KBM-7 (cell line): ENCODE measurements around the gene XAB2.

Experiments
- DNase-seq: peaks from one replicate; pipeline ENCODE4 v3.0.0-alpha.2; 2015
- in situ Hi-C: fragments of 300-500 bp; cut with MboI; formaldehyde crosslinking; loops from 2 replicates; pipeline ENCODE4 v1.14.3; 2020; ENCODE audit warnings: low sequenced_read_pairs, low pct_unique_long_range_greater_than_20kb, mixed read lengths

The XAB2 gene

DNA sequence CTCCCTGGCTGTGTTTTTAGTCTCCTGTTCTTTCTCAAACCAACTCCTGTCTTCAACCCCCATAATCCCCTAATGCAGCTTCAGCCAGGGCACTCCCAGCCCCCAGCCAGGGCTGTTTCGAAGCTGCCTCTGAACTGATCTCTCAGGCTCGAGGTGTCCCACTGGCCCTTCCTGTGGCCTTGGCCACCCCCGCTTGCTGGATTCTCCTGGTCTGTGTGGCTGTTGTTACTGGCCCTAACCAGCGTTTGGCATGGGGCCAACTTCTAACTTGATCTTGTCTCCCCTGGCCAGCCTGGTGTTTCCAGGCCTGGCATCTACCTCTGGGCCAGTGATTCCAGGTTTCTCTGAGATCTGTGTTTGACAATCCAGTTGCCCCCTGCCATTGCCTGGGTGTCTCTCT is 11.0 kb downstream of the XAB2 start:
- no peak for DNase-seq
- in situ Hi-C loops = no loop called here

DNA sequence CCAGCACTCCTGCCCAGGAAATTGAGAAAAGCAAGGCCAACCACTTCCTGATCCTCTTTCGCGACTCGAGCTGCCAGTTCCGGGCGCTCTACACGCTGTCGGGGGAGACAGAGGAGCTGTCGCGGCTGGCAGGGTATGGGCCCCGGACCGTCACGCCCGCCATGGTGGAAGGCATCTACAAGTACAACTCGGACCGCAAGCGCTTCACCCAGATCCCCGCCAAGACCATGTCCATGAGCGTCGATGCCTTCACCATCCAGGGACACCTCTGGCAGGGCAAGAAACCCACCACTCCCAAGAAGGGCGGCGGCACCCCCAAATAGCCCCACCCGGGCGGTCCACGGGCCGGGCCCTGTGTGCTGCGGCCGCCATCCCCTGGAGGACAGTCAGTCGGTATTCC is 11.6 kb downstream of the XAB2 start:
- in situ Hi-C loops = no loop called here

DNA sequence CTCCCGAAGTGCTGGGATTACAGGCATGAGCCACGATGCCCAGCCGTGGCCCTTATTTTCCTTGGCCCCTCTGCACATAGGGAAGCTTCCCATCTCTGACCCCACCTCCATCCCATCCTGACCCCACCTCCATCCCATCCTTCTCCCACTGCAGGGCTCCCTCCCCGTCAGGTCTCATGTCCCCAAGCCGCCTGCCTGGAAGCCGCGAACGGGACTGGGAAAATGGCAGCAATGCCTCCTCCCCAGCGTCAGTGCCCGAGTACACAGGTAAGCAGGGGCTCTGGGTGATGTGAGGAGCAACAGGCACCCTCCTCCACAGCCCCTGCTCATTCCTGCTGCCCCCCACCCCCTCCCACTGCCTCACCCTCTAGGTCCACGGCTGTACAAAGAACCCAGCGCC is 12.2 kb downstream of the XAB2 start:
- in situ Hi-C loops = no loop called here
- no peak for DNase-seq

More for the DNA sequence above, 11.6 kb downstream of the XAB2 start:
- DNase-seq = no peak

DNA sequence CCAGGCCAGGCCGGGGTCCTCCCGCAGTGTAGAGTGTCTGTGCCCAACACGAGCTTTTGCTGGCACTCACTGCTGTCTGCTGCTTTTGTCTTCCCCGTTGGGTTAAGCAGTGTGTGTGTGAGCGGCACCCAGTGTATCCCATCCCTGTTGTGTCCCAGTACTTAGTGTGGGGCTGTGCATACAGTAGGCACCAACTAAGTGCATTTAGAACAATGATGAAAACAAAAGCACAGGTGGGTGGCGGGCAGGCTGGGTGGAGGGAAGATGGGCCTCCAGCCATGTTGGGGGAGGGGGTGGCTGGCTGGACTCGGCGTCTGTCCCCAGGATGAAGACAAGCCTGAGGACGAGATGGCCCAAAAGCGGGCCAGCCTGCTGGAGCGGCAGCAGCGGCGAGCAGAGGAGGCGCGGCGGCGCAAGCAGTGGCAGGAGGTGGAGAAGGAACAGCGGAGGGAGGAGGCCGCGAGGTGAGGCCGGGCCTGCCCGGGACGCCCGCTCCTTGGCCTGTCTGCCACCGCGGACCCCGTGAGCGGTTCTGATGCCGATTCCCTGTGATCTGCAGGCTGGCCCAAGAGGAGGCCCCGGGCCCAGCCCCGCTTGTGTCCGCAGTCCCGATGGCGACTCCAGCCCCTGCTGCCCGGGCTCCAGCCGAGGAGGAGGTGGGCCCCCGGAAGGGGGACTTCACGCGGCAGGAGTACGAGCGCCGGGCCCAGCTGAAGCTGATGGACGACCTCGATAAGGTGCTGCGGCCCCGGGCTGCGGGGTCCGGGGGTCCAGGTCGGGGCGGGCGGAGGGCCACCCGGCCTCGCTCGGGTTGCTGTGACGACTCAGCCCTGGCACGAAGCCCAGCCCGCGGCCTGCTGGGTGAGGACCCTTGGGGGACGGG is 14.2 kb downstream of the XAB2 start:
- in situ Hi-C loops = no loop called here
- DNase-seq = no peak

DNA sequence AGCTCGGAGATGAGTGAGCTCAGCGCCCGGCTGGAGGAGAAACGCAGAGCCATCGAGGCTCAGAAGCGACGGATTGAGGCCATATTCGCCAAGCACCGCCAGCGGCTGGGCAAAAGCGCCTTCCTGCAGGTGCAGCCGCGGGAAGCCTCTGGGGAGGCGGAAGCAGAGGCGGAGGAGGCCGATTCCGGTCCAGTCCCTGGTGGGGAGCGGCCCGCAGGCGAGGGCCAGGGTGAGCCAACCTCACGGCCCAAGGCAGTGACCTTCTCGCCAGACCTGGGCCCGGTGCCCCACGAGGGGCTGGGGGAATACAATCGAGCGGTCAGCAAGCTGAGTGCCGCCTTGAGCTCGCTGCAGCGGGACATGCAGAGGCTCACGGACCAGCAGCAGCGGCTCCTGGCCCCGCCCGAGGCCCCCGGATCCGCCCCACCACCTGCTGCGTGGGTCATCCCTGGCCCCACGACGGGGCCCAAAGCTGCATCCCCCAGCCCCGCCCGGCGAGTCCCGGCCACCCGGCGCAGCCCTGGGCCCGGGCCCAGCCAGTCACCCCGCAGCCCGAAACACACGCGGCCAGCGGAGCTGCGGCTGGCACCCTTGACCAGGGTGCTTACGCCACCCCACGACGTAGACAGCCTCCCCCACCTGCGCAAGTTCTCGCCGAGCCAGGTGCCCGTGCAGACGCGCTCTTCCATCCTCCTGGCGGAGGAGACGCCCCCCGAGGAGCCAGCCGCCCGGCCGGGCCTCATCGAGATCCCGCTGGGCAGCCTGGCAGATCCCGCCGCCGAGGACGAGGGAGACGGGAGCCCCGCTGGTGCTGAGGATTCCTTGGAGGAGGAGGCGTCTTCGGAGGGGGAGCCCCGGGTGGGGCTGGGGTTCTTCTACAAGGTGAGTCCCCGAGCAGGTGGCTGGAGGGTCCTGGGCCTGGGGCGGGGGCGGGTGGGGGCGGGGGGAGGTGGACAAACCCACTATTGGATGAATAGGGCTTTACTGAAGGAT is 16.8 kb downstream of the XAB2 start:
- in situ Hi-C loops = no loop called here
- no peak for DNase-seq

DNA sequence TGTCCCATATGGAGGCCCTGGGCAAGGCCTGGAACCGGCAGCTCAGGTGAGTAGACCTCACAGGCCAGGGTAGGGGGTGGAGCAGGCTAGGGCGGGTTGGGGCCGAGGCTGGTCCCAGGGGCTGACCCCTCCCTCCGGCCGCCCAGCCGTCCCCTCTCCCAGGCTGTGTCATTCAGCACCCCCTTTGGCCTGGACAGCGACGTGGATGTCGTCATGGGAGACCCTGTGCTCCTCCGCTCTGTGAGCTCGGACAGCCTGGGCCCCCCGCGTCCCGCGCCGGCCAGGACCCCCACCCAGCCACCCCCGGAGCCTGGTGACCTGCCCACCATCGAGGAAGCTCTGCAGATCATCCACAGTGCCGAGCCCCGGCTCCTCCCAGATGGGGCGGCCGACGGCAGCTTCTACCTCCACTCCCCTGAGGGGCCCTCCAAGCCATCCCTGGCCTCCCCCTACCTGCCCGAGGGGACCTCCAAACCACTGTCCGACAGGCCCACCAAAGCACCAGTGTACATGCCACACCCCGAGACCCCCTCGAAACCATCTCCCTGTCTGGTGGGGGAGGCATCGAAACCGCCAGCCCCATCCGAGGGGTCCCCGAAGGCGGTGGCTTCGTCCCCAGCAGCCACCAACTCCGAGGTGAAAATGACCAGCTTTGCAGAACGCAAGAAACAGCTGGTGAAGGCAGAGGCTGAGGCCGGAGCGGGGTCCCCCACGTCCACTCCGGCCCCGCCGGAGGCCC is 17.6 kb downstream of the XAB2 start:
- in situ Hi-C loops = no loop called here
- no peak for DNase-seq

DNA sequence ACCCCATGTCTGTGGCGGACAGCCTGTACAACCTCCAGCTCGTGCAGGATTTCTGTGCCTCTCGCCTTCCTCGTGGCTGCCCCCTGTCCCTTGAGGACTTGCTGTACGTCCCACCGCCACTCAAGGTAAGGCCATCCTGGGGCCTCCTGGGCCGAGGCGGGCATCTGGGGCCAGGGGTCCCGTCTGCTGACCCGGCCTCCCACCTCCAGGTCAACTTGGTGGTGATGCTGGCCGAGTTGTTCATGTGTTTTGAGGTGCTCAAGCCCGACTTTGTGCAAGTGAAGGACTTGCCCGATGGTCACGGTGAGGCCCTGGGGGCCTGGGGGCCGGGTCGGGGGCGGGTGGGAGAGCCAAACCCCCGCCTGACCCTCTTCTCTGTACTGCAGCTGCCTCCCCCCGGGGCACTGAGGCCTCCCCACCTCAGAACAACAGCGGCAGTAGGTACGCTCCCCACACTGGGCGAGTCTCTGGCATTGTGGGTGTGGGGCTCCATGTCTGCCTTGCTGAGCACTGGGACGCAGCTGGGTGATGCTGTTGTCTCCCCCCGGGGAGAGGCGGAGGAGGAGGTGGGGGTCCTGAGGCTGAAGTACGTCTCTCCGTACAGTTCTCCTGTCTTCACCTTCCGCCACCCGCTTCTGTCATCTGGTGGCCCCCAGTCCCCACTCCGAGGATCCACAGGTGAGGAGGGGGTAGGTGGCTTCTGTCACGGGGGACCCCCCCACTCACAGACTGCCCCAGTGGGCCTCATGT is 18.7 kb downstream of the XAB2 start:
- in situ Hi-C loops = no loop called here
- no peak for DNase-seq

DNA sequence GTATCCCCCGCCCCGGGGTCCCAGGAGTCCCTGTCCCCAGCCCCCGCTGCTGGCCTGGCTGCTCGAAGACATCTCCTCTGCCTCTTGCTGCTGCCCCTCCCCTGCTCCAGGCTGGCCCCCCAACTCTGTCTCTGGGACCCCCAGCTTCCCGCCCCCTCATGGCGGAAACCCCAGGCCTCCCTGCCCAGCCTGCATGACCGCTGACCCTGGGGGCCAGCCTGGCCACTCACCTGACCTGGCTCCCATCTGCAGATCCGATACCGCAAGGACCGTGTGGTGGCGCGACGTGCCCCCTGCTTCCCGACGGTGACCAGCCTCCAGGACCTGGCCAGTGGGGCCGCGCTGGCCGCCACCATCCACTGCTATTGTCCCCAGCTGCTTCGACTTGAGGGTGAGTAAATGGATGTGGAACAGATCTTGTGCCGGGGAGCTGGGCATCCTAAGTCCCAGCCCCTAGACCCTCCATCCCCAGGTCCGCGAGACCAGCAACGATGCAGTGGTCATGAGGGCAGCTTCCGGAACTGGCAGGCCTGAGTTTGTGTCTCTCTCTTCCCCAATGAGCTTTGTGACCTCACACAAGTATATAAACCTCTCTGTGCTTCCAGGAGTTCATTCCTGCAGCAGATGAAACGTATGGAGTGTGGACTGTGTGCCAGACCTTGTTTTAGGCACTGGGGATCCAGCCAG is 21.3 kb downstream of the XAB2 start:
- DNase-seq = no peak
- in situ Hi-C loops = no loop called here

DNA sequence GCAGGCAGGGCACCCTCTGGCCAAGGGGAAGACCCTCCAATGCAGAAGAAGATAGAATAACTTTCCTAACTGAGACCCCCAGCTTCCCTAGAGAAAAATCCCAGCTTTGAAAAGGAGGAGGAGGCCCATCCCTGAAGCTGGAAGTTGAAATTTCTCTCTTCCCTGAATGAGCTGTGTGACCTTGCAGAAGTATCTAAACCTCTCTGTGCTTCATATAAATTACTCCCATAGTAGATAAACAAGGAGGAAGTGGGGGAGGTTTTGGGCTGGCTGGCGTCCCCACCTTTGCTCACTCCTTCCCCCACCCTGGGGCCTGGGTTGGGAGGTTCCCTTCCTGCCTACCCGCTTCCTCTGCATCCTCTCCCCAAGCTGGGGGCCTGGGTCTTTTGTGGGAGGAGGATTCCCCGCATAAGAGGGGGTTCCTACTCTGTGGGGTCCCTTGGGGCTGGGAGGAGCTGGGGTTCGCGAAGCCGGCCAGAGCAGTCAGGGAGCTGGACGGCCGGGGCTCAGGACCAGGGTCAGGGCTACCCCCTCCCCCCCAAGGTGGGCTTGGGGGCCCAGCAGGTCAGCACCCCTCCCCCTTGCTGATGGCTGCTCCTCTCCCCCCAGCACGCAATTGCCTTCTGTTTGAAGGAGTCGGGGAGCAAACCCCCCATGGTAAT is 22.0 kb downstream of the XAB2 start:
- DNase-seq = no peak
- in situ Hi-C loops = no loop called here

DNA sequence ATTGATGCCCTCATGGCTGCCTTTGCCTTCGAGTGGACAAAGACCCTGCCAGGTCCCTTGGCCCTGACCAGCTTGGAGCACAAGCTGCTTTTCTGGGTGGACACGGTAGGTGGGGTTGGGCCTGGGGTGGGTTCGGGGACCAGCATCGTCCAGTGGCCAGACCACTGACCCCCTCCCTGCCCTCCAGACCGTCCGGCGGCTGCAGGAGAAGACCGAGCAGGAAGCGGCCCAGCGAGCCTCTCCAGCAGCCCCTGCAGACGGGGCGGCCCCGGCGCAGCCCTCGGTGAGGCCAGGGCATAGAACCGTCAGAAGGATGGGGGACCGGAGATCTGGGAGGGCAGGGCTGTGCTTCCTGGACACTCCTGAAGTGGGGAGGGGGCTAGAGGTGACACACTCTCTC is 23.1 kb downstream of the XAB2 start:
- no peak for DNase-seq
- in situ Hi-C loops = no loop called here

DNA sequence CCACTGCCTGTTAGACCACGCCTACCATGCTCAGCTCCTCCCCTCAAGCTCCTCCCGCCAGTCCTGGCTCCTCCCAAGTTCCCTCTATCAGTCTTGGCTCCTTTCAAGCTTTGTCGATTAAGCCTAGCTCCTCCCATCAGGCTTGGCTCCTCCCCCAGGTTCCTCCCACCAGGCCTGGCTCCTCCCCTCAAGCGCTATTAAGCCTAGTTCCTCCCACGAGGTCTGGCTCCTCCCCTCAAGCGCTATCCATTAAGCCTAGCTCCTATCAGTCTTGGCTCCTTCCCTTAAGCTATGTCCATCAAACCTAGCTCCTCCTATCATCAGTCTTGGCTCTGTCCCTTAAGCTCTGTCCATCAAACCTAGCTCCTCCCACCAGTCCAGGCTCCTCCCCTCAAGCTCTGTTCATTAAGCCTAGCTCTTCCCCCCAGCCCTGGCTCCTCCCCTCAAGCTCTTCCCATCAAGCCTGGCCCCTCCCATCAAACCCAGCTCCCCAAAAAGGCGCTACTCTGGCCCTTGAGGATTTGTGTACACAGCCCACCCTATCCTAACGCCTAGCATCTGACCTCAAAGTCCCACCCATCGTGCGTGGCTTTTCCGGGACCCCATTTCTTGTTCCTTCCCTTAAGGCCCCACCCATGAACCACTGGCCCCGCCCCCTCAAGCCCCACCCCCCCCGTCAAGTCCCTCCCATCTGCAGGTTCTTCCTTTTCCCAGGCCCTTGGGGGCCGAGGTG is 23.7 kb downstream of the XAB2 start:
- in situ Hi-C loops = no loop called here
- peak; percentile 70 for DNase-seq

DNA sequence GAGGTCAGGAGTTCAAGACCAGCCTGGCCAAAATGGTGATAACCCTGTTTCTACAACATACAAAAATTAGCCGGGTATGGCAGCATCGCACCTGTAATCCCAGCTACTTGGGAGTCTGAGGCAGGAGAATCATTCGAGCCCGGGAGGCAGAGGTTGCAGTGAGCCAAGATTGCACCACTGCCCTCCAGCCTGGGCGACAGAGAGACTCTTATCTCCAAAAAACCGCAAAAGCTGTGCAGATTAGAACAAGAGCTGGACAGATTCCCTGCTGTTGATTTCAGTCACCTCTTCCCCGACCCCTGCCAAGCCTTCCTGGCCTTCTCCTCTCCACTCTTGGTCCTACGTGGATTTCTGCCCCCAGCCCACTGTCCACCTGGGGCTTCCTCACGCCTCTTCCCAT is 25.4 kb downstream of the XAB2 start:
- DNase-seq = no peak
- in situ Hi-C loops = no loop called here

DNA sequence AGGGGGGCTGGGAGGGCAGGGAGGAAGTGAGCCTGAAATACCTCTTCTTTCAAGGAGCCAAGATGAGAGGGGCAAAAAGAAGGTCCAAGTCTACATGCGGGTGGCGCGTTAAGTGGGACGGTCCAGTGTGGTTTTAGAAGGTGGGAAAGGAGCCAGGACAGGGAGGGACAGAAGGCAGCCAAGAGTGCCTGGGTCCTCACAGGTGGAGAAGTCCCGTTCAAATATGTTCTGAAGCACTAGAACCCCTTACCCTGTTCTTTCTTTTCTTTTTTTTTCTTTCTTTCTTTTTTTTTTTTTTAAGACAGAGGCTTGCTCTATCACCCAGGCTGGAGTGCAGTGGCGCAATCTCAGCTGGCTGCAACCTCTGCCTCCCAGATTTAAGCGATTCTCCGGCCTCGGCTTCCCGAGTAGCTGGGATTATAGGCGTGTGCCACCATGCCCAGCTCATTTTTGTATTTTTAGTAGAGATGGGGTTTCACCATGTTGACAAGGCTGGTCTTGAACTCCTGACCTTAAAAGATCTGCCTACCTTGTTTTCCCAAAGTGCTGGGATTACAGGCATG is 26.3 kb downstream of the XAB2 start:
- in situ Hi-C loops = no loop called here
- no peak for DNase-seq

DNA sequence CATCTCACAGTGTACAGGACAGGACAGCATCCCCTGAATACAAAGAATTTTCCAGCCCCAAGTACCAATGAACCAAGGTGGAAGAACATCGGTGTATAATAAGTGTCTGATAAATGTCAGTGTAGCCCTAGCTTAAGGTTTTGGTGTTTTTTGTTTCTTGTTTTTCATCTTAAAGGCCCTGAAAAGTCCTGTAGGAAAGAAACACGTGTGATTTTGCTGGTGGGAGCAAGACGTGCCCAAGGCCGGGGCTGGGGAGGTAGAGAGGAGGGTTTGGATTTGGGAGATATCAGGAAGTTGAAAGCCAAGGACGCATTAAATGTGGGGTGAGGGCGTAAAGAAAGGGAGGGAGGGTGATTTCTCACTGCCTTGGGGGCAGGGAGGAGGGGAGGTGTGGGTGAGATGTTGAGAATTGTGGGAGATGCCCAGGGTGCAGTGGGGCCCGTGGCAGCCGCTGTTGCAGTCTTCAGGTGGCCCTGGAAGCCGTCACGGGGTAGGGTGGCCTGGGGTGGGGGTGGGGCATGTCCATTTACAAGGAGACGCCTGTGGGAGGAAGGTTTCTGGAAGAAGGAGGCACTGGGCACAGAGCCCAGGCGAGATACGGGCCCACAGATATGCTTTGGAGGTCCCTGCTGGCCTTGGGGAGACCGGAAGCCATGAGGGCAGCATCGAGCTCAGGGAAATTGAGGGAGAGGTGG is 27.0 kb downstream of the XAB2 start:
- in situ Hi-C loops = no loop called here
- no peak for DNase-seq

DNA sequence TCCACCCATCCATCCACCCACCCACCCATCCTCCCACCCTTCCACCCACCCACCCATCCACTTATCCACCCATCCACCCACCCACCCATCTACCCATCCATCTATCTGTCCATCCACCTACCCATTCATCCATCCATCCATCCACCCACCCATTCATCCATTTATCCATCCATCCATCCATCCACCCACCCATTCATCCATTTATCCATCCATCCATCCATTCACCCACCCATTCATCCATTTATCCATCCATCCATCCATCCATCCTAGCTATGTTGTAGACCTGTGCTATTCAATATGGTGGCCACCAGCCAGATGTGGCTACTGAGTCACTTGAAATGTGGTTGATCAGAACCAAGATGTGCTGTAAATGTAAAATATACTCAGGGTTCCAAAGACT is 28.6 kb downstream of the XAB2 start:
- DNase-seq = no peak
- in situ Hi-C loops = no loop called here

DNA sequence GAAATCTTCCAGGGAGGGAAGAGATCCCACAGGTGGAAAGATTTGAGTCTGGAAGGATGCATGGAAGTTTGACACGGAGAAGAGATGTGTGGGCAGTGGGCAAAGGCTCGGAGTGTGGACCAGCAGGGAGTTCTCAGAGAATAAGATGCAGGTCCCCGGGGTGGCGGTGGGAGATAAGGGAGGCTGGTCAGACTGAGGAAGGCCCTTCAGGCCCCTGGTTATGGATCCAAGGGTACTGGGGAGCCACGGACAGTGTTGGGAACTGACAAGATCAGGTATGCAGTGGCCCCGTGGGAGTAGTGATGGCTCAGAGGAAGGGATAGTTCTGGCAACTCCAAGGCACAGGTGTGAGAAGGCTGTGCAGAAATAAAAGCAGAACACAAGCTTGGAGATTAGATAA is 31.2 kb downstream of the XAB2 start:
- in situ Hi-C loops = no loop called here
- no peak for DNase-seq
